Stimulated activated CD8-positive, alpha-beta memory T cell treated with anti-CD3 and anti-CD28 coated beads, Interleukin-15, amount 100 ng/mL, for 1 hour (primary cell): ENCODE measurements around the gene RPSA.
A peak's percentile ranks its signal among the peaks of the same experiment; 100 is the strongest.
"Not testable (repeated sequence)": the region's sequence is repeated elsewhere in the genome, so short reads cannot be mapped to it uniquely, and the experiment has no call there.

ENCODE experiments used
- DNase-seq: peaks from one replicate; pipeline ENCODE4 v3.0.0-alpha.2; 2020; ENCODE audit warnings: low read depth

RPSA gene

GRCh38 chr3:39406368-39407258, at the start of gene RPSA:
Gene RPSA (plus strand): TSS chr3:39406720. CDS start chr3:39407654, 934 bp downstream.
- DNase-seq, result peak; percentile 83

- DNase-seq, result no peak
Measured at GRCh38 chr3:39358333-39358732, 48.2 kb upstream of the RPSA start.

GRCh38 chr3:39361252-39361927, 45.1 kb upstream of the RPSA start:
- DNase-seq, result no peak

GRCh38 chr3:39362192-39362591, 44.3 kb upstream of the RPSA start:
- no peak for DNase-seq

- no peak for DNase-seq
Measured at GRCh38 chr3:39362812-39363211, 43.7 kb upstream of the RPSA start.

GRCh38 chr3:39370450-39370849, 36.1 kb upstream of the RPSA start:
- not testable (repeated sequence) for DNase-seq

DNA sequence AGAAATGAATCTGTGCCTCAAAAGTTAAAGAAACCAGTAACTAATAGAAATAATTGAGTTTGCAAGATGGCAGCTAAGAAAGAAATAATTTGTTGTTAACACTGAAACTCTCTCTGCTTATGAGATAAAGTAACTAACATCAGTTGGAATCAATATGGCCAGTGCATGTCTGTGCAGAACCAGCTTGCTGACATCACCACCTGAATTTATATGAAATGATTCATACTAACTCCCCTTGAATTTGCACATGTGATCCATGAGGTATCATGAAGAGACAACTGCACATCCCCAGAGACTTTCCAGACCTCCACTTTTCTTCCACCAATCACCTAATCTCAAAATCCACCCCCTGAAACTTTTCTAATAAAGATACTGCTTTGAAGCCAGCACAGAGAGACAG, 33.7 kb upstream of the RPSA start:
- DNase-seq, result no peak

- no peak for DNase-seq
Measured at GRCh38 chr3:39376959-39377634, 29.4 kb upstream of the RPSA start.

DNA sequence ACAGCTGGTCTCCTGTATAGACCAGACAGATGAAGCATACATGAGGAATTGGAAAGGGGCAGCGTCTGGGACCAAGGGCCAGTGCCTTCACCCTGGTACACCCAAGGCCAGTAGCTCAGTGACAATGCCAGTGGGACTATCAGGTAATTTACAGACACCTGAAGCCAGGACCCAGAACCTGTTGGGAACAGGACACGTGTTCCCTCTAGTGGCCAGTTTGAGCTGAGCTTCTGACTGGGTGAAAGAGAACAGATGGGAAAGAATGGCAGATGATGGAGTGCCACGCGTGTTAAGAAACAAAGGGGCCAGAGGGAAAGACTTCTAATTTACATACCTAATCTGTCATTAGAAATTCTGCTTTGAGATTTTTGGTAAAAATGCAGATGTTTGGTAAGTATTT, 28.4 kb upstream of the RPSA start:
- peak; percentile 34 for DNase-seq

DNA sequence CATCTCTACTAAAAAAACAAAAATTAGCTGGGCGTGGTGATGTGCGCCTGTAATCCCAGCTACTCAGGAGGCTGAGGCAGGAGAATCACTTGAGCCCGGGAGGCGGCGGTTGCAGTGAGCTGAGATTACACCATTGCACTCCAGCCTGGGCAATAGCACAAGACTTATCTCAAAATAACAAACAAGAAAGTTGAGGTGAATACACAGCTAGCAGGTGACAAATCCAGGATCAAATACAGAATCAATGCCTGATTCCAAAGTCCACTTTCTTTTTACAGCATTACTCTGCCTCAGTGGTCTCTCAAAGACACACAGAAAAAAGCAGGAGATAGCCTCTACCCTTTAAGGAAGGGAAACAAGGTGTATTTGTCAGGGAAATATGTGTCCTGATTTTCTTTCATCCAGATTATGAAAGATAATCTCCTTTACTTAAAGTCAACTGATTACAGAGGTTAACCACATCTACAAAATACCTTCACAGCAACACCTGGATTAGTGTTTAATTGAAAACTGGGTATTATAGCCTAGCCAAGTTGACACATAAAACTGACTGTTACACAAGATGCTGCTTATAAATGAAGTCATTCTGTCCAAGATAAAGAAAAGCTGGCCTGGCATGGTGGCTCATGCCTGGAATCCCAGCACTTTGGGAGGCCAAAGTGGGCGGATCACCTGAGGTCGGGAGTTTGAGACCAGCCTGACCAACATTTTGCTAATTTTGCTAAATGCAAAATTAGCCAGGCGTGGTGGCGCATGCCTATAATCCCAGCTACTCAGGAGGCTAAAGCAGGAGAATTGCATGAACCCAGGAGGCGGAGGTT, 27.4 kb upstream of the RPSA start:
- no peak for DNase-seq

- DNase-seq, result no peak
Measured at GRCh38 chr3:39379778-39380155, 26.8 kb upstream of the RPSA start.

GRCh38 chr3:39381432-39381831, 25.1 kb upstream of the RPSA start:
- no peak for DNase-seq

DNA sequence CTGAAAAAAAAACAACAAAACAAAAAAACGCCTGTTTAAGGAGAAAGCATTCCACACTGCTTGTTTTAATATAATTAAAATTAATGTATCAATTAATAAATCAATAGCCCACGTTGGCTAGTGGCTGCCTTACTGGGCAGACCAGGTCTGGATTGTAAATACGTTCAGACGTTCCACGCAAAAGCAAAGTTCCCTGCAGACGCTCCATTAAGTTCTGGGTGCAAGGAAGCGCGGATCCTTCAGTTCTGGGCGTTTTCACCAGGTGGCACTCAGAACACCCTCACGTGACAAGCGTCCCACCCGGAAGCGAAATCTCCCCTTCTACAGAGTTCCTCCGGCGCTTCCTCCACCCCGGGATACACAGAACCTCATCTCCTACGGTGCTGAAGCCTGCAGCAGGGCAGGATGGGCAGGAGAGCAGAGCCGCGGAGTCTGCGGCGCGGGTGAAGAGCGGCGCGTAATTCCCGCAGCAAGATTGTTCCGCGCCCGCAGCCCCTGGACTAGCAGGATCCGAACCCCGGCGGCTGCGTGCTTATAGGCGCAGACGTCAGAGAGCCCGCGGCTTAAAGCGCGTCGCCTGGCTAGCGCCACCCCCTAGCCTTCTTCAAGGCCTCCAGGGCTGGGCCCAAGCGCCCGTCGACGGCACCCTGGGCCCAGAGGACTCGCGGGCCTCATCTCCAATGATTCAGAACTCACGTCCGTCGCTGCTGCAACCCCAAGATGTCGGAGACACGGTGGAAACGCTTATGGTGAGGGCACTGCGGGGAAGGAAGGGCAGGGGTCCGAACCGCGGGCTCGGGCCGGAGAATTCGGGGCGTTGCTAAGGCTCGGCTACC, 23.3 kb upstream of the RPSA start, which contains the start of gene SLC25A38:
TSS of gene SLC25A38 (plus strand) at position 326 of the 836 bp plus-strand sequence. CDS start at position 681, 355 bp downstream.
- DNase-seq, result peak; percentile 52

DNA sequence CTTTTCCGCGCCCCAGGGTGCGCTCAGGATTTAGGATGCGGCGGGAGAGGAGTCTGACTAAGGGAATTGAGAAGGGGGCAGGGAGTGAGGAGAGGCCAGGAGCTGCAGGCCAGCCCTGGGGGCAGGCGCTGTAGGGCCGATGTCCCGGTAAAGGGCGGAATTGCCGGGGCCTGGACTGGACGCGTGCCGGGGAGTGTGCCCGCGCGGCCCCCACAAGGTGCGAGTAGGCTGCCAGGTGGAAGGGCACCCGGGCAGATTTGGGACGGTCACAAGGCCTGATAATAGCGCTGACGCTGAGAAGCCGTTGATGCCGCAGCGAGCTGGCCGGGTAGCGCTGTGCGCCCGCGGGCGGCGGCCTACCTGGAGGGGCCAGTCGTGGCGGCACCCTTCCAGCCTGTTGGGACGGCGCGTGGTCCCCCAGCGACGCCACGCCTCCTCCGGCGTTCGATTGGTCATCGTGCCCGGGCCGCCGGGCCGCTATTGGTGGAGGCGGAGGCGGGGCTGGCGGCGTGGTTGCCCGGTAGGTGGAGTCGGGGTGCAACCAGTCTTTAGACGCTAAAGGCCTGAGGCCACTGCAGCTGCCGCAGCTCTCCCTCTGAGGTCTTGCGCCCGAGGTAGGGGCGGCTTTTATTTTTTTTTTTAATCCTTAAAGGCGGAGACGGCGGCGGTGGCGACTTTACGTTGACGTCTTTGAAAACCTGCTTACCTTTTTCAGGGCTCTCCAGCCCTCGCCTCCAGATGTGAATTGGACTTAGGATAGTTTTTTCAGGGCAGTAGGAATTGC, 22.4 kb upstream of the RPSA start:
- DNase-seq, result peak; percentile 87

DNA sequence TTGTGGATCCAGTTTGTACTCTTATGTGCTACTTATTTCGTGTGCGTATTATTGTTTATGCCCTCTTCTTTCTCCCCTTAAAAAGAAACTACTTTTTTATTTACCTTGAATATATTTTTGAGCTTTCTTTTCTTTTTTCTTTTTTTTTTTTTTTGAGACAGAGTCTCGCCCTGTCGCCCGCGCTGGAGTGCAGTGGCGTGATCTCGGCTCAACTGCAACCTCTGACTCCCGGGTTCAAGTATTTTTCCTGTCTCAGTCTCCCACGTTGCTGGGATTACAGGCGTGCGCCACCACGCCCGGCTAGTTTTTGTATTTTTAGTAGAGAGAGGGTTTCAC, 21.9 kb upstream of the RPSA start:
- no peak for DNase-seq

DNA sequence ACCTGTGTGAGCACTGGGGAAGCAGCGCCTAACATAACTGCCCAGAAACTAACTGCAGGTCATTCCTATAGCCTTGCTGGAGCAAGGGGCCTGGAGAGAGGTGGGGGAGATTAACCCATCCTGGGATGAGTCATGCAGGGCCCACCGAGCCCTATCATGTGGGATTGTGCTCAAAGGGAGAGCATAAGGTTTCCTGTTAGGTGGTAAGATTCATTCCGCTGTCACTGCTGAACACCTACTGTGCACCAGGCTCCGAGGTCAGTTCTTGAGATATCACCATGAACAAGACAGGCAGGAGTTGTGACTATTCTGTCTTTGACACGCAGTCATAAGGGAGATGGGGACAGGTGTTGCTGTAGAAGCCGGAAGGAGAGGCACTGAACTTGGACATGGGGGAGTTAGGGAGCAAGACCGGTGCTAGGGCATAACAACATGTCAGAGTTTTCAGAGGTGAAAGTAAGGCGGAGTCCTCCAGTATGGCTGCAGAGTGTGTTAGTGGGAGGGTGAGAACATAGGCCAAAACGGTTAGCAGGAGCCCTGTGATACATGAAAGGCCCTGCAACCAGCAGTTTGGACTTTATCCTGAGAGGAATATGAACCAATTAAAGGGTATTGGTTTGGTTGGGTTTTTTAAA, 20.9 kb upstream of the RPSA start:
- no peak for DNase-seq

- DNase-seq, result no peak
Measured at GRCh38 chr3:39386318-39386717, 20.2 kb upstream of the RPSA start.

- no peak for DNase-seq
Measured at GRCh38 chr3:39387411-39387975, 19.0 kb upstream of the RPSA start.

- no peak for DNase-seq
Measured at GRCh38 chr3:39388153-39388552, 18.4 kb upstream of the RPSA start.
